GM12878 (cell line): ENCODE data around the gene TIMM17A. TPM values are rescaled to one million over a fixed set of nuclear protein-coding genes. Genes with fewer than 3 reads are reported as not detected.
A peak's percentile ranks its signal among the peaks of the same experiment; 100 is the strongest.

Experiments used
- ATAC-seq: fragments of 200-7000 bp; cut with Tn5 transposase; 3 replicates; pipeline ENCODE4 v1.9.1; 2020; ENCODE audit warnings: mild to moderate bottlenecking, moderate library complexity
- BruUV-seq: library from RNA; stranded (reverse); fragments of 400-500 nt; replicated peaks from 2 replicates; lab custom pipeline; 2021; lab: Mats Ljungman, UMichigan
- CTCF ChIA-PET: fragments of 300-600 bp; sonication (Branson Sonifier 250); formaldehyde crosslinking; extraction: SDS; loops from one replicate; lab custom pipeline; 2021; ENCODE audit warnings: inconsistent platforms; lab: Yijun Ruan, JAX
- POLR2A ChIA-PET: fragments of 350-600 bp; formaldehyde crosslinking; extraction: SDS; loops from one replicate; lab custom pipeline; 2021; ENCODE audit warnings: inconsistent platforms; lab: Charles Lee
- RAD21 ChIA-PET: fragments of 300-600 bp; sonication (Branson Sonifier 250); formaldehyde crosslinking; loops from one replicate; lab custom pipeline; 2023; ENCODE audit warnings: antibody characterized with exemption; ENCODE audit not compliant: unreplicated experiment; lab: Charles Lee
- SMC1A ChIA-PET: fragments of 300-600 bp; sonication (Branson Sonifier 250); formaldehyde crosslinking; loops from one replicate; lab custom pipeline; 2023; ENCODE audit not compliant: unreplicated experiment, uncharacterized antibody; lab: Charles Lee
- DNase-seq: peaks from one replicate; pipeline ENCODE4 v3.0.0-alpha.2; 2011; ENCODE audit warnings: low read depth, low spot score
- FAIRE-seq: peaks from 3 replicates; lab custom pipeline; 2011; peaks lifted over from hg19 to GRCh38; lab: Jason Lieb, UNC
- H2AFZ ChIP-seq: 2 replicates; pipeline ENCODE4 v1.6.0; 2011; ENCODE audit warnings: low read depth, low read length, control low read depth; ENCODE audit not compliant: control insufficient read depth
- H3K27ac ChIP-seq: 2 replicates; pipeline ENCODE4 v1.5.1; 2011; ENCODE audit warnings: control low read depth; ENCODE audit not compliant: control insufficient read depth, insufficient read depth
- H3K27me3 ChIP-seq, 2 experiments: replicated peaks in 1 of 2; 2 replicates each; pipeline versions ENCODE4 v1.6.0 to v1.6.1; 2011; ENCODE audit warnings: low read length in 1 of 2; ENCODE audit not compliant: control insufficient read depth in 2 of 2, insufficient read depth in 2 of 2
- H3K36me3 ChIP-seq, 2 experiments: 2 replicates each; pipeline ENCODE4 v1.5.1; 2011; ENCODE audit warnings: low read length in 1 of 2; ENCODE audit not compliant: control insufficient read depth in 2 of 2, insufficient read depth in 2 of 2
- H3K4me1 ChIP-seq: 2 replicates; pipeline ENCODE4 v1.6.1; 2011; ENCODE audit warnings: mild to moderate bottlenecking, low read length, moderate library complexity, mixed read lengths; ENCODE audit not compliant: control insufficient read depth, insufficient read depth
- H3K4me2 ChIP-seq: 2 replicates; pipeline ENCODE4 v1.6.0; 2011; ENCODE audit warnings: control low read depth; ENCODE audit not compliant: control insufficient read depth, insufficient read depth
- H3K4me3 ChIP-seq: fragments of 200-600 bp; sonication (generic); 2 replicates; pipeline ENCODE4 v1.5.1; 2016
- H3K79me2 ChIP-seq: 2 replicates; pipeline ENCODE4 v1.6.0; 2011; ENCODE audit warnings: low read length; ENCODE audit not compliant: control insufficient read depth, insufficient read depth
- H3K9ac ChIP-seq: 2 replicates; pipeline ENCODE4 v1.8.0; 2011; ENCODE audit warnings: low read length, control low read depth, mixed read lengths; ENCODE audit not compliant: control insufficient read depth, insufficient read depth
- H3K9me3 ChIP-seq: replicated peaks from 3 replicates; pipeline ENCODE4 v1.5.1; 2011; ENCODE audit warnings: mild to moderate bottlenecking, low read length; ENCODE audit not compliant: control insufficient read depth, insufficient read depth
- H4K20me1 ChIP-seq: 2 replicates; pipeline ENCODE4 v1.6.0; 2011; ENCODE audit not compliant: control insufficient read depth, insufficient read depth
- CHD1 ChIP-seq: IDR thresholded peaks from 2 replicates; pipeline ENCODE4 v1.6.1; 2012; ENCODE audit warnings: low read depth, low read length, improper control_type of control experiment
- CHD2 ChIP-seq: IDR thresholded peaks from 2 replicates; pipeline ENCODE4 v1.6.1; 2011; ENCODE audit warnings: low read depth, low read length, improper control_type of control experiment, borderline replicate concordance
- CREB1 ChIP-seq: IDR thresholded peaks from 2 replicates; pipeline ENCODE4 v1.6.1; 2012; ENCODE audit warnings: low read depth, mild to moderate bottlenecking, inconsistent platforms
- DPF2 ChIP-seq: fragments of 450-650 bp; IDR thresholded peaks from 2 replicates; pipeline ENCODE4 v1.6.1; 2017; ENCODE audit warnings: mild to moderate bottlenecking
- ETV6 ChIP-seq, 2 experiments: fragments of 450-650 bp in 1 of 2; IDR thresholded peaks in 1 of 2; conservative IDR thresholded peaks in 1 of 2; 2 replicates each; pipeline ENCODE4 v1.6.1; 2014; ENCODE audit warnings: antibody characterized with exemption in 1 of 2, borderline replicate concordance in 1 of 2, low read depth in 1 of 2, mild to moderate bottlenecking in 1 of 2, moderate library complexity in 1 of 2
- IKZF1 ChIP-seq: fragments of 450-650 bp; conservative IDR thresholded peaks from 2 replicates; pipeline ENCODE4 v1.6.1; 2017; ENCODE audit warnings: antibody characterized with exemption, mild to moderate bottlenecking
- JUND ChIP-seq: IDR thresholded peaks from 2 replicates; pipeline ENCODE4 v1.6.1; 2012; ENCODE audit warnings: low read depth, mild to moderate bottlenecking, low read length, improper control_type of control experiment, moderate library complexity
- KAT2A ChIP-seq: conservative IDR thresholded peaks from 2 replicates; pipeline ENCODE4 v1.6.1; 2011; ENCODE audit warnings: low read depth, low read length; ENCODE audit not compliant: control insufficient read depth
- MTA2 ChIP-seq: fragments of 450-650 bp; IDR thresholded peaks from 2 replicates; pipeline ENCODE4 v1.6.1; 2016; ENCODE audit warnings: low read depth, mild to moderate bottlenecking, moderate library complexity
- NBN ChIP-seq: fragments of 450-650 bp; IDR thresholded peaks from 2 replicates; pipeline ENCODE4 v1.6.1; 2016
- NFYB ChIP-seq: IDR thresholded peaks from 2 replicates; pipeline ENCODE4 v1.6.1; 2011; ENCODE audit warnings: low read depth, mild to moderate bottlenecking, low read length, improper control_type of control experiment, moderate library complexity; ENCODE audit not compliant: insufficient read depth
- NR2F1 ChIP-seq: fragments of 450-650 bp; conservative IDR thresholded peaks from 2 replicates; pipeline ENCODE4 v1.6.1; 2017; ENCODE audit warnings: mild to moderate bottlenecking
- POLR2AphosphoS5 ChIP-seq: IDR thresholded peaks from 2 replicates; pipeline ENCODE4 v1.6.1; 2011; ENCODE audit warnings: mild to moderate bottlenecking, low read length, inconsistent platforms
- RB1 ChIP-seq: fragments of 450-650 bp; formaldehyde crosslinking; IDR thresholded peaks from 2 replicates; pipeline ENCODE4 v1.6.1; 2017; ENCODE audit warnings: mild to moderate bottlenecking, borderline replicate concordance
- RBBP5 ChIP-seq: fragments of 200-600 bp; sonication (generic); conservative IDR thresholded peaks from 2 replicates; pipeline ENCODE4 v1.6.1; 2016
- RFX5 ChIP-seq: IDR thresholded peaks from 2 replicates; pipeline ENCODE4 v1.6.1; 2011; ENCODE audit warnings: low read depth, low read length, improper control_type of control experiment
- ZSCAN29 ChIP-seq: fragments of 450-650 bp; IDR thresholded peaks from 2 replicates; pipeline ENCODE4 v1.6.1; 2017; ENCODE audit warnings: mild to moderate bottlenecking, moderate library complexity
- WGBS: methylation state at CpG from one replicate; pipeline ENCODE4 v1.1.6; 2016; ENCODE audit warnings: low lambda C conversion rate; ENCODE audit not compliant: insufficient replicate concordance, insufficient coverage; ENCODE audit errors: missing lambda C conversion rate; 5-methylcytosine and 5-hydroxymethylcytosine counted together
- in situ Hi-C: fragments of 300-500 bp; cut with MboI; formaldehyde crosslinking; loops from 9 replicates; pipeline ENCODE4 v1.14.3; 2018; ENCODE audit warnings: mixed read lengths
- intact Hi-C: fragments of 100-400 bp; cut with micrococcal nuclease; formaldehyde crosslinking; loops from one replicate; pipeline ENCODE4 v1.14.2; 2022; ENCODE audit not compliant: unreplicated experiment
- polyA plus RNA-seq, 11 experiments: library from polyadenylated mRNA; depleted of rRNA in 4 of 11; unstranded in 6 of 11; stranded (reverse) in 5 of 11; fragments of >200 nt; fragmentation: Nextera tagmentation in 4 of 11; fragmentation: Illumina TruSeq in 1 of 11; extraction: Ambion mirVana in 4 of 11; extraction: Trizol in 1 of 11; gene quantifications; 1 replicate in 1 of 11; 2 replicates in 10 of 11; pipeline versions ENCODE4 v1.2.1 to v1.2.3, GENCODE V29; 2011 to 2016; ENCODE audit warnings: inconsistent platforms in 2 of 11, missing spikeins in 2 of 11, low read depth in 1 of 11
- total RNA-seq, 4 experiments: library from RNA; depleted of rRNA in 3 of 4; stranded (reverse); fragments of >200 nt in 3 of 4; fragmentation: Illumina TruSeq in 1 of 4; extraction: Trizol in 1 of 4; gene quantifications; 2 replicates each; pipeline versions ENCODE4 v1.2.1 to v1.2.3, GENCODE V29; 2013 to 2021
- TF ChIP-seq, protein P1 (sequence below): IDR thresholded peaks from 2 replicates; pipeline ENCODE4 v1.6.1; 2012; ENCODE audit warnings: low read length, inconsistent platforms
- TF ChIP-seq, protein P2 (sequence below): IDR thresholded peaks from 2 replicates; pipeline ENCODE4 v1.6.1; 2011; ENCODE audit warnings: mild to moderate bottlenecking, low read depth, low read length, moderate library complexity; ENCODE audit not compliant: insufficient replicate concordance
- TF ChIP-seq, protein P3 (sequence below): IDR thresholded peaks from 2 replicates; pipeline ENCODE4 v1.6.1; 2011; ENCODE audit warnings: borderline replicate concordance, low read depth, mild to moderate bottlenecking, moderate library complexity, mixed read lengths, low read length; ENCODE audit not compliant: insufficient read depth; ENCODE audit errors: extremely low read length

Gene TIMM17A
- total and polyA plus RNA-seq, 10 of the 15 experiments (the other 5 are each of a cell fraction or from before 2014, with no cell fraction given), result 68.6 to 357 (median 92.4) TPM

GRCh38 chr1:202010180-202011015 is 55.1 kb downstream of the TIMM17A start, which contains the start of gene ELF3:
Gene ELF3, plus strand, starts transcription at chr1:202010587. Its CDS starts 550 bp downstream, at chr1:202011137.
- FAIRE-seq (no peak), ATAC-seq (peak; percentile 95), DNase-seq (peak; percentile 60)
- Histone ChIP-seq H3K4me1 (peaks cover 11% of the 10 kb centered on the region), H3K9me3 (no peaks in the 10 kb centered on the region), H3K4me2 (peak within 1 kb of the TSS; percentile 75), H3K27ac (no peak within 1 kb of the TSS), H2AFZ (peak within 1 kb of the TSS; percentile 68), H3K4me3 (0 out of 2 replicates have a peak within 1 kb of the TSS, but pooled peaks have one; percentile 28), H3K36me3 (no peaks in the 10 kb centered on the region; a peak in 1 of 4 replicates), H4K20me1 (no peaks in the 10 kb centered on the region), H3K27me3 (no peaks in the 10 kb centered on the region), H3K79me2 (no peaks in the 10 kb centered on the region), H3K9ac (peak within 1 kb of the TSS; percentile 52)
- CTCF ChIA-PET, result interaction anchor here (0.6 to 6.9 kb wide), 20 partner anchors 10 to 1851 kb away, joined by 3 to 171 read pairs (median 4); no protein-coding TSS in a partner anchor
- SMC1A ChIA-PET, result interaction anchor here (0.7 to 4.8 kb wide), 21 partner anchors 10 to 181 kb away, joined by 3 to 67 read pairs (median 4); partner anchors contain the start of gene PTPN7
- RAD21 ChIA-PET, result interaction anchor here (0.5 to 6.3 kb wide), 22 partner anchors 11 to 181 kb away, joined by 3 to 76 read pairs (median 4); partner anchors contain the start of genes PTPN7 and RNPEP
- intact Hi-C loops, result no loop called here
- in situ Hi-C loops, result loop anchor here (5.0 kb wide), 1 partner anchor 112 kb away; the partner anchor contains the start of gene GPR37L1
- WGBS, result 40% methylated on average over 24 of the region's 24 CpGs
- POLR2A ChIA-PET, result interaction anchor here (0.5 to 1.6 kb wide), 6 partner anchors 24 to 149 kb away, joined by 3 to 8 read pairs (median 5); partner anchors contain the start of gene TIMM17A
- TSS peak; percentile 61 for BruUV-seq
- TF ChIP-seq NFYB (0 out of 2 replicates have a peak, but pooled peaks have one; percentile 18), CHD1 (no peak), ZSCAN29 (no peak), KAT2A (no peak), DPF2 (peak; percentile 80), CREB1 (no peak), IKZF1 (peak; percentile 75), RBBP5 (no peak), NR2F1 (peak; percentile 76), JUND (no peak), RB1 (no peak), POLR2AphosphoS5 (no peak), CHD2 (no peak), MTA2 (no peak), ETV6 (conservative IDR thresholded peaks at IDR 0.05 in 1 of 2, IDR thresholded peaks at IDR 0.05 in 1 of 2; ENCODE audit: borderline replicate concordance in 1 of 2, low read depth in 1 of 2) (no peak), RFX5 (no peak), NBN (0 out of 2 replicates have a peak, but pooled peaks have one; percentile 29)
- TF ChIP-seq, protein P1, sequence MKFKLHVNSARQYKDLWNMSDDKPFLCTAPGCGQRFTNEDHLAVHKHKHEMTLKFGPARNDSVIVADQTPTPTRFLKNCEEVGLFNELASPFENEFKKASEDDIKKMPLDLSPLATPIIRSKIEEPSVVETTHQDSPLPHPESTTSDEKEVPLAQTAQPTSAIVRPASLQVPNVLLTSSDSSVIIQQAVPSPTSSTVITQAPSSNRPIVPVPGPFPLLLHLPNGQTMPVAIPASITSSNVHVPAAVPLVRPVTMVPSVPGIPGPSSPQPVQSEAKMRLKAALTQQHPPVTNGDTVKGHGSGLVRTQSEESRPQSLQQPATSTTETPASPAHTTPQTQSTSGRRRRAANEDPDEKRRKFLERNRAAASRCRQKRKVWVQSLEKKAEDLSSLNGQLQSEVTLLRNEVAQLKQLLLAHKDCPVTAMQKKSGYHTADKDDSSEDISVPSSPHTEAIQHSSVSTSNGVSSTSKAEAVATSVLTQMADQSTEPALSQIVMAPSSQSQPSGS, result no peak
- TF ChIP-seq, protein P2, sequence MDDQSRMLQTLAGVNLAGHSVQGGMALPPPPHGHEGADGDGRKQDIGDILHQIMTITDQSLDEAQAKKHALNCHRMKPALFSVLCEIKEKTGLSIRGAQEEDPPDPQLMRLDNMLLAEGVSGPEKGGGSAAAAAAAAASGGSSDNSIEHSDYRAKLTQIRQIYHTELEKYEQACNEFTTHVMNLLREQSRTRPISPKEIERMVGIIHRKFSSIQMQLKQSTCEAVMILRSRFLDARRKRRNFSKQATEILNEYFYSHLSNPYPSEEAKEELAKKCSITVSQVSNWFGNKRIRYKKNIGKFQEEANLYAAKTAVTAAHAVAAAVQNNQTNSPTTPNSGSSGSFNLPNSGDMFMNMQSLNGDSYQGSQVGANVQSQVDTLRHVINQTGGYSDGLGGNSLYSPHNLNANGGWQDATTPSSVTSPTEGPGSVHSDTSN, result no peak
- TF ChIP-seq, protein P3, sequence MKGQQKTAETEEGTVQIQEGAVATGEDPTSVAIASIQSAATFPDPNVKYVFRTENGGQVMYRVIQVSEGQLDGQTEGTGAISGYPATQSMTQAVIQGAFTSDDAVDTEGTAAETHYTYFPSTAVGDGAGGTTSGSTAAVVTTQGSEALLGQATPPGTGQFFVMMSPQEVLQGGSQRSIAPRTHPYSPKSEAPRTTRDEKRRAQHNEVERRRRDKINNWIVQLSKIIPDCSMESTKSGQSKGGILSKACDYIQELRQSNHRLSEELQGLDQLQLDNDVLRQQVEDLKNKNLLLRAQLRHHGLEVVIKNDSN, result no peak
